LHCN-M2 (cell line): ENCODE data around the gene CASP7. TPM values are rescaled to one million over a fixed set of nuclear protein-coding genes. Genes with fewer than 3 reads are reported as not detected.

Source experiments
- DNase-seq: peaks from one replicate; pipeline ENCODE4 v3.0.0-alpha.2; 2012; ENCODE audit warnings: low read depth
- total RNA-seq: library from RNA; depleted of rRNA; stranded (reverse); fragments of >200 nt; gene quantifications from 2 replicates; pipeline ENCODE4 v1.2.3, GENCODE V29; 2014

Gene CASP7
- total RNA-seq, 1 experiment from 2014 or later, result 25.8 TPM

DNA sequence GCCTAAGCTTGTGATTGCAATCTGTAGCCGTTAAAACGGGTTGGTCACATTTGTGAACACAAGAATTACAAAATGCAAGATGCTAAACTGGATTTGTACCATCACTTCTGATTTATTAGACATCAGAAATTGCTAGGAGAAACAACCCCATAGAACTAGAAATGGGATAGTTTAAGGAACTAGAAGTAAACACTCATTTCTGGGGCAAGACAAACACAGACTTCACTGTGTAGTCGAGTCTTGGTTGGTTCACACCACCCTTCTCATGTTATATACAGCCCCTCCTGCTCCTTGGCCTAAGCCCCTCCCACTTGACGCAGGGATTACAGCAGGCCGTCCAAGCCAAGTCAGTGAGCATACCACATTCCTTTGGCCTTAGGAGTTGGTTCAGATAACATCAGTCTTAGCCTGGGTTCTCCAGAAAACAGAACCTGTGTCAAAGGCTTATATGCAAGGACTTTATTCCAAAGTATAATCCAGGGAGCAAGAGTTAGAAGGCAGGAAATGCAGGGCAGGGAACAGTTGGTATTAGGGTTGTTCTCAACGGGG is 13.8 kb upstream of the CASP7 start:
- peak; percentile 54 for DNase-seq

DNA sequence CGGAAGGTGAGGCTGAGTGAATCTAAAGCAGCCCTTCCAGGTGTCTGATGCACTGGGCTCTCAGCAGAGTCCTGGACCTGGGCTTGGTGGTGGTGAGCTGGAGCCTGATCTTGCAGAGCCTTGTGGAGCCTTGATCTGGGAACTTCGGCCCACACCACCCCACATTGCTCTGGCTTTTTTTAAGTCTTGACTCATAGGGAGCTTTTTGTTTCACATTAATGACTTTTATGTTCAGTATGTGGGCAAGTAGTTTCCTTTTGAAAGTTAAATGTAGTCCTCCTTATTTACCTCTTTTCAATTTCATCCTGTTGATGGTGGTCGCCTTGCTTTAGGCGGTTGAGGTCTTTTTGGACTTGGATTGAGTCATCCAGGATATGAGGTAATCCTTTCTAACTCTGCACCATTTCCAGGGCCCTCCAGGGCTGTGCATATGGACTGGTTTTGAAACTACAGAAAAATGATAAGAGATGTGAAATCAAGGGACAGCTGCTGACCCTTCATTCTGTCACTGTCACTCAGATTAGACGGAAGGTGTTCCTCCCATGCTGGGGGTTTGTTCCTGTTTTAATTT is 12.9 kb upstream of the CASP7 start:
- peak; percentile 27 for DNase-seq

DNA sequence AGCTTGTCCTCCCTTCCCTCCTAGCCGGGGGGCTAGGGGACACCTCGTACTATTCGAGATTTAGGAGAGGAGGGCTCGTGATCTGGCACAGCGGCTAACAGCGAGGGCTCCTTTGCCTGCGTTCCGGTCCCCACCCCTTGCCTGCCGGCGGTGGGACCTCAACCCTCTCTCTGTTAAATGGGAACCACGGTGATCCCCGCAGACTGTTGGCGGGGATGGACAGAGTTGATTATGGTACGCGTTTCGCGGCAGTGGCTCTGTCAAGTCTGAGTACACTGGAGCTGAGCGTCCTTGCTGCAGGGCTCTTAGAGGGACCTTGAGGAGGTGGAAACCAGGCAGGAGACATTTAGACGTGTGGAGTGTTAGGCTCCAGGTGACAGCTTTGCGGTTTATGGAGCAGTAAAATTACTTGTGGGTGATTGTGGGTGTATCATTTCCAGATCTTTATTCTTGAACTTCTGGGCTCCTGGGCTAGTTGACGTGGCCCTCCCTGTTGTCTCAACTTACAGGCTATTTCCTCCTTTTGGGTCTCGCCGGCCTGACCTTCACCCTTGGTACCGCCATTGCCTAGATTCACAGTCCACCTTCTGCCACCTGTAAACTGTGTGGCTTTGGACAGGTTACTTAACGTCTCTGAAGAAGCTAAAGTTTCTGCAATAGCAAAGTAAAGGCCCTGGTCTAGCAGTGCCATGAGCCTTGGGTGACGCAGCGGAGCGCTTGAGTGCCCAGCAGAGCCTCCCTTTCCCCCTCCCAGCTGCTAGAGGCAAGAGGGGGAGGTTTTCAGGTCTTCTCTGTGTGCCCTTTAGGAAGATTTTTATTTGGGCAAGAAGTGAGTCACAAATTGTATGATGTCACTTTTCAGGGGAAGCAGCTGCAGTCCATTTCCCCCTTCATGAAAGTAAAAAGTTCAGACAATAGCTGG is 739 bp downstream of the CASP7 start:
- DNase-seq, result peak; percentile 93

- no peak for DNase-seq
Measured at GRCh38 chr10:113681533-113682470, 2.1 kb downstream of the CASP7 start.

DNA sequence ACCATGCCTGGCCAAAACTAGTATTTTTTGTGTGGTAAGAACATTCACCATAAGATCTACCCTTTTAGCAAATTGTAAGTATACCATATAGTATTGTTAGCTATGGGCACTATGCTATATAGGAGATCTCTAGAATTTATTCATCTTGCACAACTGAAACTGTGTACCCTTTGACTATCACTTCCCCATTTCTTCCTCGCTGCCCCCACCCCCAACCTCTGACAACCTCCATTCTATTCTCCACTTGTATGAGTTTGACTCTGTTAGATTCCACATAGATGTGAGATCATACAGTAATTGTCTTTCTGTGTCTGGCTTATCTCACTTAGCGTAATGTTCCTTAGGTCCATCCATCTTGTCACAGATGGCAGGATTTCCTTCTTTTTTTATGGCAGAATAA is 3.6 kb downstream of the CASP7 start:
- DNase-seq, result no peak

DNA sequence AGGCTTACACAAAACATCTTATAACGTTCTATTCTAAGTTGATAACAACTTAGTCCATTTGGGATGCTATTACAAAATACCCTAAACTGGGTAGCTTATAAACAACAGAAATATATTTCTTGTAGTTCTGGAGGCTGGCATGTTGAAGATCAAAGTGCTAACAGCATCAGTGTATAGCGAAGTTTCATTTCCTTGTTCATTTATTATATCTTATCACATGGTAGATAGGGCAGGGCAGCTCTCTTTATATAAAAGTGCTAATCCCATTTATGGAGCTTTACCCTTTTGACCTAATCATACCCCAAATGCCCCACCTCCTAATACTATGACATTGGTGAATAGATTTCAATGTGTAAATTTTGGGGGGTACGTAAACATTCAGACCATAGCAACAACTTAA is 6.3 kb downstream of the CASP7 start:
- DNase-seq, result no peak

- DNase-seq, result no peak
Measured at GRCh38 chr10:113687037-113687436, 7.3 kb downstream of the CASP7 start.

GRCh38 chr10:113689057-113689456 is 9.3 kb downstream of the CASP7 start:
- DNase-seq, result no peak

GRCh38 chr10:113689574-113689973 is 9.9 kb downstream of the CASP7 start:
- DNase-seq, result no peak

GRCh38 chr10:113690749-113691148 is 11.0 kb downstream of the CASP7 start:
- DNase-seq, result no peak

- DNase-seq, result no peak
Measured at GRCh38 chr10:113691381-113691780, 11.7 kb downstream of the CASP7 start.

- DNase-seq, result no peak
Measured at GRCh38 chr10:113692271-113692670, 12.6 kb downstream of the CASP7 start.

- no peak for DNase-seq
Measured at GRCh38 chr10:113693348-113693747, 13.6 kb downstream of the CASP7 start.

DNA sequence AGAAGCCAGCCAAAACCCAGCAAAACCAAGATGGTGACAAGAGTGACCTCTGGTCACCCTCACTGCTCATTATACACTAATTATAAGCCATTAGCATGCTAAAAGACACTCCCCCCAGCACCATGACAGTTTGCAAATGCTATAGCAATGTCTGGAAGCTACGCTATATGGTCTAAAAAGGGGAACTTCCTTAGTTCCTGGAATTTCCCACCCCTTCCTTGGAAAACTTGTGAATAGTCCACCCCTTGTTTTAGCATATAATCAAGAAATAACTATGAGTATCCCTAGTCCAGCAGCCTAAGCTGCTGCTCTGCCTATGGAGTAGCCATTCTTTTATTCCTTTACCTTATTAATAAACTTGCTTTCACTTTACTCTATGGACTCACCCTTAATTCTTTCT is 16.0 kb downstream of the CASP7 start:
- no peak for DNase-seq

- no peak for DNase-seq
Measured at GRCh38 chr10:113697595-113697994, 17.9 kb downstream of the CASP7 start.

DNA sequence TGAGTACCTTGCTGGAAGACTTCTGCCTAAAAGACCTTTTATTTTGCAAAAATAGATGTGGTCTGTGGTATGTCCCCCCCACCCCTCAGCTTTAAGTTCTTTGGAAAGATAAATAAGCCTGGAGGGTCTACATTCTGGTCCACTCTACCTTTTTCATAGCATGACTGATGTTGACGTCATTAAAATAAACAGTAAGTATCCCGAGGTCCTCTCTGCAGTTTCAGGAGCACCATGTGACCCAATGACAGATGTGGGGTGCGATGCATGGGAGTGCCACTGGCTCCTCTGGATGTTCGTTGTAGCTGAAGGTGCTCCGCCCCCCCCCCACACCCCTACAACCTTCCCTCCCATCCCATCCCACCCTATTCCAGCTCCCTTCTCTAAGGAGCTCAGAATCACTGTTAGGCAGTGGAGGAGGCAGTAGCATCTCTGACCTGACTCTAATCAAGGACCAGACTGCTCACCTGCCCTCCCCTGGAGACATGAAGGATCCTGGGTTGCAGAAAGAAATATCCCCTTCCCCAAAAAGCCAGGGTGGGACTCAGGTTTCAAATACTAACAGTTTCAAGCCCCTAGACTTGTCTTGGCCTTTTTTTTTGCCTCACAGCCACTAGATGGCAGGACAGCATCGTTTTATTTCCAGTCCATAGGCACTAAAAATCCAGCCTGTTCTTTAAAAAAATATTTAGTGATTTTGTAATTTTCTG is 25.1 kb downstream of the CASP7 start:
- peak; percentile 28 for DNase-seq

DNA sequence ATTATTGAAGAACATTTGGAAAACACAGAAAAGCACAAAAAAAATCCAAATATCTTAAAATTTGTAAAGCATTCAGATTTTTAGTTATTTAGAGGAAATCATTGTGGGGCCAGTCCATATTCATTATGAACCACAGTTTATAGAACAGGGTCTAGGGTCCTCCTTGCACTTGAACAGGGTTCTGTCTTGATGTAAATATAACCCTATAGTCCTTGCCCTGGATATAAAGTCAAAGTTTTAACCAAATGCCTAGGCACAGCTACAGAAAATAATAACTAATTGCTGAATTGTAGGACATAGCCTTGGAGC is 25.6 kb downstream of the CASP7 start:
- no peak for DNase-seq

- DNase-seq, result no peak
Measured at GRCh38 chr10:113706623-113707022, 26.9 kb downstream of the CASP7 start.

GRCh38 chr10:113708640-113709039 is 28.9 kb downstream of the CASP7 start:
- DNase-seq, result no peak

GRCh38 chr10:113709221-113709838 is 29.6 kb downstream of the CASP7 start:
- peak; percentile 79 for DNase-seq

DNA sequence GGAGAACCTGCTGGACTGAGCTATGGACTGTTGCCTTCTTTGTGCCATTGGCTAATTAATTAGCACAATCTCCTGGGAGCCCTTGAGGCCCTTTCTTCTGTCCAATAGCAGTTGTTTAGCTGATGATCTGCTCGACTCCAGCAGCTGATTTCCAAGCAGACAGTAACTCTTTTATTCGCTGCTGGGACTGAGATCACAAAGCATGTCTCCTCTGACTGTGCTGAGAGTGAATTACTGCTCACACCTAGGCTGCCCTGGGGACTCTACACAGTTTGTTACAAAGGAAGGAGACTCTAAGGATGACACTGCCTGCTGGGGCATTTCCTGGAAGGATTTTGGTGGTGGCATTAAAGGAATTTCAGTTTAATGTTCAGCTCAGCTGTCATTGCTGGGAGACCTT is 31.4 kb downstream of the CASP7 start:
- DNase-seq, result no peak
